Osteoblast (primary cell): ENCODE data around the gene GLT6D1. TPM values are rescaled to one million over a fixed set of nuclear protein-coding genes. Genes with fewer than 3 reads are reported as not detected.

Experiments
- DNase-seq: peaks from one replicate; pipeline ENCODE4 v3.0.0; 2011; ENCODE audit warnings: low spot score, mixed read lengths; ENCODE audit not compliant: insufficient read length; ENCODE audit errors: missing footprints
- H2AFZ ChIP-seq: 2 replicates; pipeline ENCODE4 v1.6.0; 2011; ENCODE audit warnings: mild to moderate bottlenecking, low read length
- H3K27ac ChIP-seq: 2 replicates; pipeline ENCODE4 v1.5.1; 2011; ENCODE audit warnings: mild to moderate bottlenecking, low read depth, low read length, moderate library complexity
- H3K27me3 ChIP-seq: 2 replicates; pipeline ENCODE4 v1.6.0; 2012; ENCODE audit warnings: mild to moderate bottlenecking, control low read depth, inconsistent platforms, low read length, moderate library complexity; ENCODE audit not compliant: insufficient read depth
- H3K36me3 ChIP-seq: 2 replicates; pipeline ENCODE4 v1.5.1; 2011; ENCODE audit warnings: mild to moderate bottlenecking, low read length, control low read depth, moderate library complexity; ENCODE audit not compliant: insufficient read depth
- H3K4me1 ChIP-seq: 2 replicates; pipeline ENCODE4 v1.5.1; 2011; ENCODE audit warnings: mild to moderate bottlenecking, low read length, control low read depth, moderate library complexity; ENCODE audit not compliant: insufficient read depth
- H3K4me2 ChIP-seq: 2 replicates; pipeline ENCODE4 v1.6.0; 2011; ENCODE audit warnings: mild to moderate bottlenecking, low read length; ENCODE audit not compliant: insufficient read depth
- H3K4me3 ChIP-seq: fragments of 200-600 bp; sonication (generic); 3 replicates; pipeline ENCODE4 v1.5.1; 2012; ENCODE audit warnings: mild to moderate bottlenecking, low read length, inconsistent platforms; ENCODE audit not compliant: insufficient read depth
- H3K79me2 ChIP-seq: 2 replicates; pipeline ENCODE4 v1.6.0; 2012; ENCODE audit warnings: mild to moderate bottlenecking, low read length, control low read depth, inconsistent platforms; ENCODE audit not compliant: insufficient read depth
- H3K9me3 ChIP-seq: 2 replicates; pipeline ENCODE4 v1.5.1; 2011; ENCODE audit warnings: low read depth, low read length, control low read depth
- H4K20me1 ChIP-seq: 2 replicates; pipeline ENCODE4 v1.6.0; 2012; ENCODE audit warnings: mild to moderate bottlenecking, low read length, control low read depth; ENCODE audit not compliant: insufficient read depth
- CTCF ChIP-seq: IDR thresholded peaks from 2 replicates; pipeline ENCODE4 v1.5.1; 2011; ENCODE audit warnings: mild to moderate bottlenecking, low read depth, low read length, moderate library complexity; ENCODE audit errors: extremely low read depth
- total RNA-seq: library from RNA; depleted of rRNA; stranded (reverse); fragments of >200 nt; gene quantifications from 2 replicates; pipeline ENCODE4 v1.2.3, GENCODE V29; 2012

Gene GLT6D1
- total RNA-seq, 1 donor, result not detected

- no peaks in the 10 kb centered on the region for H3K4me1 ChIP-seq
- peaks cover 2% of the 10 kb centered on the region for H3K27me3 ChIP-seq
- H3K79me2 ChIP-seq, result no peaks in the 10 kb centered on the region
- no peak overlapping the region for H2AFZ ChIP-seq
- H3K36me3 ChIP-seq, result no peaks in the 10 kb centered on the region
- H3K27ac ChIP-seq, result no peak overlapping the region
- no peaks in the 10 kb centered on the region for H3K9me3 ChIP-seq
- TF ChIP-seq CTCF, result no peak
- H4K20me1 ChIP-seq, result no peaks in the 10 kb centered on the region
- no peak overlapping the region for H3K4me2 ChIP-seq
- DNase-seq, result no peak
- no peak overlapping the region for H3K4me3 ChIP-seq
Measured at GRCh38 chr9:135624282-135624681, 15.1 kb downstream of the GLT6D1 start.

GRCh38 chr9:135622415-135623020 lies 16.8 kb downstream of the GLT6D1 start:
- TF ChIP-seq CTCF, result no peak
- peaks cover 2% of the 10 kb centered on the region for H3K27me3 ChIP-seq
- no peaks in the 10 kb centered on the region for H3K4me1 ChIP-seq
- no peak overlapping the region for H3K4me2 ChIP-seq
- no peak overlapping the region for H3K27ac ChIP-seq
- H3K79me2 ChIP-seq, result no peaks in the 10 kb centered on the region
- no peak overlapping the region for H3K4me3 ChIP-seq
- H3K9me3 ChIP-seq, result no peaks in the 10 kb centered on the region
- no peak overlapping the region for H2AFZ ChIP-seq
- no peaks in the 10 kb centered on the region for H3K36me3 ChIP-seq
- no peaks in the 10 kb centered on the region for H4K20me1 ChIP-seq
- no peak for DNase-seq

- DNase-seq, result peak; percentile 62
- Histone ChIP-seq H3K4me1 (no peaks in the 10 kb centered on the region), H4K20me1 (no peaks in the 10 kb centered on the region), H3K4me3 (no peak overlapping the region), H2AFZ (no peak overlapping the region), H3K27me3 (peaks cover 2% of the 10 kb centered on the region), H3K79me2 (no peaks in the 10 kb centered on the region), H3K9me3 (no peaks in the 10 kb centered on the region), H3K4me2 (no peak overlapping the region), H3K36me3 (no peaks in the 10 kb centered on the region), H3K27ac (no peak overlapping the region)
- TF ChIP-seq CTCF, result no peak
Measured at GRCh38 chr9:135620558-135620957, 18.8 kb downstream of the GLT6D1 start.

GRCh38 chr9:135619599-135619886 lies 19.8 kb downstream of the GLT6D1 start:
- no peak for DNase-seq

More at GRCh38 chr9:135619599-135619886, 19.8 kb downstream of the GLT6D1 start:
- TF ChIP-seq CTCF, result no peak
- Histone ChIP-seq H3K79me2 (no peaks in the 10 kb centered on the region), H3K9me3 (no peaks in the 10 kb centered on the region), H3K27ac (no peak overlapping the region), H2AFZ (no peak overlapping the region), H3K4me1 (no peaks in the 10 kb centered on the region), H4K20me1 (no peaks in the 10 kb centered on the region), H3K4me3 (no peak overlapping the region), H3K36me3 (no peaks in the 10 kb centered on the region), H3K27me3 (peaks cover 2% of the 10 kb centered on the region), H3K4me2 (no peak overlapping the region)
